ENCODE data around the gene PCK1. TPM values are rescaled to one million over a fixed set of nuclear protein-coding genes. Genes with fewer than 3 reads are reported as not detected.

Gene PCK1
- total RNA-seq, 1 experiment from 2014 or later, result 0.49 TPM

GRCh38 chr20:57564951-57565642 is 4.2 kb downstream of the PCK1 start:
- no peak overlapping the region for H3K9ac ChIP-seq (ENCODE audit: low read length)
- no peak overlapping the region for H3K4me3 ChIP-seq (replicated peaks in 1 of 2; ENCODE audit: low read depth in 1 of 2, low read length in 2 of 2)
- CTCF ChIA-PET, result interaction anchor here (1.6 kb wide), 1 partner anchor 56 kb away, joined by 3 read pairs; no protein-coding TSS in a partner anchor
- no peak overlapping the region for H3K27ac ChIP-seq (ENCODE audit: low read depth, low read length)
- ATAC-seq (no peak), DNase-seq (ENCODE audit: low read depth, low spot score) (no peak)
- TF ChIP-seq JUND (IDR thresholded peaks at IDR 0.05), result no peak
- TF ChIP-seq MAX (IDR thresholded peaks at IDR 0.05), result no peak
- no peak for TF ChIP-seq POLR2A (IDR thresholded peaks at IDR 0.05; ENCODE audit: borderline replicate concordance, extremely low read depth, insufficient read depth, insufficient read length)
- TF ChIP-seq REST (IDR thresholded peaks at IDR 0.05; ENCODE audit: low read depth), result no peak
- no peak for TF ChIP-seq POLR2AphosphoS5 (IDR thresholded peaks at IDR 0.05; ENCODE audit: low read depth, low read length)
- no peak for TF ChIP-seq SRF (IDR thresholded peaks at IDR 0.05; ENCODE audit: low read depth)
- no peak for TF ChIP-seq ELF1 (IDR thresholded peaks at IDR 0.05; ENCODE audit: borderline replicate concordance, low read depth)
- TF ChIP-seq EZH2phosphoT487 (IDR thresholded peaks at IDR 0.05; ENCODE audit: borderline replicate concordance), result no peak
- TF ChIP-seq, protein P1, sequence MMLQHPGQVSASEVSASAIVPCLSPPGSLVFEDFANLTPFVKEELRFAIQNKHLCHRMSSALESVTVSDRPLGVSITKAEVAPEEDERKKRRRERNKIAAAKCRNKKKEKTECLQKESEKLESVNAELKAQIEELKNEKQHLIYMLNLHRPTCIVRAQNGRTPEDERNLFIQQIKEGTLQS (IDR thresholded peaks at IDR 0.05), result no peak
- TF ChIP-seq ZBTB33 (IDR thresholded peaks at IDR 0.05; ENCODE audit: extremely low read depth, insufficient replicate concordance, low read length), result no peak
- no peak for TF ChIP-seq ZFX (IDR thresholded peaks at IDR 0.05)
- H3K79me2 ChIP-seq (ENCODE audit: insufficient read depth, low read length), result no peaks in the 10 kb centered on the region
- H3K36me3 ChIP-seq (ENCODE audit: control insufficient read depth in 1 of 2, insufficient read depth in 2 of 2, low read length in 2 of 2), result no peaks in the 10 kb centered on the region
- no peak overlapping the region for H3K4me2 ChIP-seq (ENCODE audit: low read length)
- H3K27me3 ChIP-seq (ENCODE audit: insufficient read depth, low read length), result peaks cover 39% of the 10 kb centered on the region
- POLR2A ChIA-PET, result no interaction called here
- RAD21 ChIA-PET (ENCODE audit: low non-redundant PET in 1 of 2, low total read pairs in 2 of 2, uncharacterized antibody in 2 of 2, unreplicated experiment in 2 of 2), result no interaction called here
- no peaks in the 10 kb centered on the region for H3K9me3 ChIP-seq (ENCODE audit: control insufficient read depth in 1 of 2, insufficient read depth in 1 of 2, low read depth in 1 of 2, low read length in 2 of 2)
- no peaks in the 10 kb centered on the region for H4K20me1 ChIP-seq (ENCODE audit: insufficient read depth)
- H3K4me1 ChIP-seq (ENCODE audit: control insufficient read depth in 1 of 2, insufficient read depth in 2 of 2, low read length in 2 of 2), result peaks cover 2 to 5% of the 10 kb centered on the region in 2 experiments; a peak in 1 of 4 replicates
- H2AFZ ChIP-seq (ENCODE audit: low read depth, low read length, poor library complexity, severe bottlenecking), result no peak overlapping the region
- H3K9me2 ChIP-seq (ENCODE audit: insufficient read depth), result no peaks in the 10 kb centered on the region
- no TSS peak for BruUV-seq (replicated peaks)
- intact Hi-C loops (cut with micrococcal nuclease), result no loop called here

Measured in HCT116 (cell line).